Measurements from ENCODE around the gene ELMO1.

ELMO1 gene

DNA sequence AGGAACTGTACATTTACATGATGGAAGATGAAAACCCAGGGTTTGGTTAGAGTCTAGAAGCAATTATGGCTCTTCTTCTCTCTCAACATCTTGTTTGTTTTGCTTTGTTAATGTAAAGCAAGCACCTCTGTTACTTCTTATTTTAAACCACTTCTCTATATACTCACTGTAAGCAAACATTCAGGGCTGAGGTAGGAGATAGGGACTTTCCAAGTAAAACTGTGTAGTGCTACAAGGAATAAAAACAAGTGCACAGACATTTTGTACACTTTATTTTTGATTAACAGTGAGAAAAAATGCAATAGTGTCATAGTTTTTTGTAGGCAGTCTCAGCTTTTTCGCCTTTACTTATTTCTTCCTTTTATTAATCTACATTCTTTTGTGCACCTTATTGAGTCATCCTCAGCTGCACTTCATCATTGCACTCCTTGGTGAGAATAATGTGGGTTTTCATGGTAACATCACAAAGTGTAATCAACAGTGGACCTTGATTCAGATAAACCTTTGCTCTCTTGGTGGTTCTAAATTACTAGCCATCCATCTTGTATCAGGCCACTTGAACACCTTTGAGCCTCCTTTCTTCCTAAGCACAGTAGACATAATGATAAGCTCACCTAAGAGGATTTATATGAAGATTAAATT is 52.9 kb downstream of the ELMO1 start:
- Histone ChIP-seq H3K36me3 (ENCODE audit: insufficient read depth, low read depth, low read length) (no peaks in the 10 kb centered on the region), H3K27ac (ENCODE audit: low read length) (no peak overlapping the region), H3K9ac (ENCODE audit: low read depth, low read length) (no peak overlapping the region), H3K4me3 (ENCODE audit: low read length) (no peak overlapping the region), H3K27me3 (ENCODE audit: insufficient read depth, low read length) (no peaks in the 10 kb centered on the region), H3K4me1 (ENCODE audit: insufficient read depth, low read length) (peaks cover 21% of the 10 kb centered on the region), H3K9me3 (ENCODE audit: insufficient read depth, low read depth, low read length) (no peaks in the 10 kb centered on the region)

DNA sequence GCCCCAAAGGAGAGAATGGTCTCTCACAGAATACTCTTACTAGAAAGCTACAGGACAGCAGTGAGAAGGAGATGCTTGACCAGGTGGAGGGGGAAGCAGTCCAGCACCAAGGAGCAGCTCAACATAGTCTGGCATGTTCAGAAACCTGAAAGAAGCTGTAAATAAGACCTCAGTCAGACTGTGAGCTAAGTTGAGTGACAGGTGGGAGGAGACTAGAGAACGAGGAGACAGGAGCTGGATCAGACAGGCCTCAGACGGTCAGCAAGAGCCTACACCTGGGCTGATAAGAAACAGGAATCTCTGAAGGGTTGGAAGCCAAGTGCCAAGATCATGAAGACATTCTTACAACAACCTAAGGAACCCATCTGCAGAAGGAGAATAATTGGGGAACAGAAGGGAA is 54.5 kb downstream of the ELMO1 start:
- Histone ChIP-seq H3K4me1 (ENCODE audit: insufficient read depth, low read length) (peaks cover 28% of the 10 kb centered on the region), H3K36me3 (ENCODE audit: insufficient read depth, low read depth, low read length) (no peaks in the 10 kb centered on the region), H3K9me3 (ENCODE audit: insufficient read depth, low read depth, low read length) (no peaks in the 10 kb centered on the region), H3K27ac (ENCODE audit: low read length) (no peak overlapping the region), H3K9ac (ENCODE audit: low read depth, low read length) (no peak overlapping the region), H3K4me3 (ENCODE audit: low read length) (no peak overlapping the region), H3K27me3 (ENCODE audit: insufficient read depth, low read length) (no peaks in the 10 kb centered on the region)

DNA sequence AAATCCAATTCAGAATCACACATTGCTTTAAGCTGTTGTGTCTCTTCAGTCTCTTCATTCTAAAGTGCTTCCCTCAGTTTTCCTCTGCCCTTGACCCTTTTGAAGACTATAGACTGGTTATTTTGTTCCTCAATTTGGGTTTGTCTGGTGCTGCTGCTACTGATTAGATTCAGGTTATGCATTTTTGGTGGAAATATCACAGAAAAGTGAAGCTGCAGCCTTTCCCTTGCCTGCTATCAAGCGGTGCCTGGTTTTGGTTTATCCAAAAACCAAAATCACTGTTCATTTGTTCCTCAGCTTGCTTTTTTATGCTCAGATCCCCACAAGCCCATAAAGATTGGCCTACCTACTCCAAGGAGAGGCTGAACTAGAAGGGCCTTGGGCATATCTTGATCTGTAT is 55.2 kb downstream of the ELMO1 start:
- H3K4me3 ChIP-seq (ENCODE audit: low read length), result no peak overlapping the region
- H3K9me3 ChIP-seq (ENCODE audit: insufficient read depth, low read depth, low read length), result no peaks in the 10 kb centered on the region
- no peaks in the 10 kb centered on the region for H3K36me3 ChIP-seq (ENCODE audit: insufficient read depth, low read depth, low read length)
- H3K27ac ChIP-seq (ENCODE audit: low read length), result no peak overlapping the region
- no peak overlapping the region for H3K9ac ChIP-seq (ENCODE audit: low read depth, low read length)
- H3K4me1 ChIP-seq (ENCODE audit: insufficient read depth, low read length), result peaks cover 31% of the 10 kb centered on the region
- no peaks in the 10 kb centered on the region for H3K27me3 ChIP-seq (ENCODE audit: insufficient read depth, low read length)

DNA sequence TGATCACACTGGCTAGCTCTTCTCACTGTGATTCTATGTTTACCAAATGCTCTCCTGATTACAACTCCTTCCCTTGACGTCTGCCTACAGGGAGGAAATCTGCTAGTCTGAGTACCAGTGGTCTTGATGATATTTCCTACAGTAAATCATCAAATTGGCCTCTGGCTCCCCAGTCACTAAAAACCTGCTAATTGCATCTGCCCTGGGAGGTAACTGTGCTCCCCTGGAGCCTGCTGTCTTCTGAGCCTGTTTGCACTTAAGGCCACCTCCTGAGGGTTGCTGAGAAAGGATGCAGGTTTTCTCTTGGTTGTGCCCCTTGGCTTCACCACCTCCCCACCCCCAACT is 56.0 kb downstream of the ELMO1 start:
- H3K27ac ChIP-seq (ENCODE audit: low read length), result no peak overlapping the region
- no peaks in the 10 kb centered on the region for H3K9me3 ChIP-seq (ENCODE audit: insufficient read depth, low read depth, low read length)
- peaks cover 31% of the 10 kb centered on the region for H3K4me1 ChIP-seq (ENCODE audit: insufficient read depth, low read length)
- H3K27me3 ChIP-seq (ENCODE audit: insufficient read depth, low read length), result no peaks in the 10 kb centered on the region
- no peak overlapping the region for H3K9ac ChIP-seq (ENCODE audit: low read depth, low read length)
- H3K36me3 ChIP-seq (ENCODE audit: insufficient read depth, low read depth, low read length), result no peaks in the 10 kb centered on the region
- no peak overlapping the region for H3K4me3 ChIP-seq (ENCODE audit: low read length)

DNA sequence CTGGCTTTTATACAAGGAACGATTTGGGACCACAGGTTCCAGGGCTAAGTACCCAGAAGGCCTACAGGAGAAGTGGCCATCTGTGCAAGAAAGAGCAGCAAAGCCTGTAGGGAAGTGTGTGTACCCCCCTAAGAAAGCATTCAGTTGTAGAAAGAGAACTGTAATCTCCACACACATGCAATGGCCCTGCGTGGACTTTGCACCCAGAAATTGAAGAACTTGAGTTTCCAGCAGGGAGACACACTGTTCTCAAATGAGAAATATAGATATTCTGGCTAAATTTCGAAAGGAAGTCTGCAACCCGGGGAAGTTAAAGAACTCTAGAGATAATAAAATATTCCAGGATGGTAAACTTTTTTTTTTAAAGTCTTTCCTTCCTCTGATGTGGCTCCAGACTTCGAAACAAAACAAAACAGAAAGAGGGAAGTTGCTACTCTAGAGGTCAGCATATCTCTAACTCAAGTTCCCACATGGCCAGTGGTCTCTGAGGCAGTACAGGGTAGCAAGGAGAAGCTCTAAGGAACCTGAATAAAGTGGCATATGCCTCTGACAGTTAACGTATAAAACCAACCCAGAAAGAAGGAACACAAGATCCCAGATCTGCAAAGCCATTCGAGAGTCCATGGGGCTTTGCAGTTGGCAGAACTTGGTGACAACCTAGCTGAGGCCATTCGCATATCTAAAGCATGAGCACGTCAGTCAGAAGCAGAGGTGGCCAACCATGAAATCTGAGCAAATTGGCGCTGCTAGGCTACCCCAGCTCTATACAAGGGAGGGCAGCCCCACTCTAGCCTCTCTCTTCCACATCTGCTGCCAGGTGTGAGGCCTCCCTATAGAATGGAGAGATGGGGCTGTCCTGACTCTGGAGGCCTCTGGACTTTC is 56.6 kb downstream of the ELMO1 start:
- H3K27me3 ChIP-seq (ENCODE audit: insufficient read depth, low read length), result no peaks in the 10 kb centered on the region
- H3K27ac ChIP-seq (ENCODE audit: low read length), result no peak overlapping the region
- no peak overlapping the region for H3K9ac ChIP-seq (ENCODE audit: low read depth, low read length)
- no peaks in the 10 kb centered on the region for H3K9me3 ChIP-seq (ENCODE audit: insufficient read depth, low read depth, low read length)
- no peak overlapping the region for H3K4me3 ChIP-seq (ENCODE audit: low read length)
- peaks cover 31% of the 10 kb centered on the region for H3K4me1 ChIP-seq (ENCODE audit: insufficient read depth, low read length)
- H3K36me3 ChIP-seq (ENCODE audit: insufficient read depth, low read depth, low read length), result no peaks in the 10 kb centered on the region

DNA sequence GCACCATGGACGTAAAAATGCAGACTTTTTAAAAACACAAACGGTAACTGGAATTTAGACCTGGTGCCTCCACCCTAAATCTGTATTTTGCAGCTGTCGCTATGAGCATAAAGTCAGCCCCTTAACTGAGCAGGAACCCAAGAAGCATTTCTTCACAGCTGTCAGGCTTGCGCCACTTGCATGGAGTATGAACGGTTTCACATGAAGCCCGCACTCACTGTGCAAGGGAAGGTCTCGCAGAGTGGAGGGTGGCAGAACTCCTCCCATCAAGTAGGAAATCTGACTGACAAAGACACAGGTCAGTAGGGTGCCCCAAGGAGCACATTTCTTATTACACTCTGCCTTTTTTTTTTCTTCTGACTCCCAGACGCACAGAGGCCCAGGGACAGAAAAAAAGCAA is 58.5 kb downstream of the ELMO1 start:
- Histone ChIP-seq H3K36me3 (ENCODE audit: insufficient read depth, low read depth, low read length) (no peaks in the 10 kb centered on the region), H3K27ac (ENCODE audit: low read length) (no peak overlapping the region), H3K9ac (ENCODE audit: low read depth, low read length) (no peak overlapping the region), H3K4me1 (ENCODE audit: insufficient read depth, low read length) (peaks cover 31% of the 10 kb centered on the region), H3K4me3 (ENCODE audit: low read length) (0 out of 2 replicates have a peak overlapping the region, but pooled peaks have one; percentile 0), H3K27me3 (ENCODE audit: insufficient read depth, low read length) (no peaks in the 10 kb centered on the region), H3K9me3 (ENCODE audit: insufficient read depth, low read depth, low read length) (no peaks in the 10 kb centered on the region)

DNA sequence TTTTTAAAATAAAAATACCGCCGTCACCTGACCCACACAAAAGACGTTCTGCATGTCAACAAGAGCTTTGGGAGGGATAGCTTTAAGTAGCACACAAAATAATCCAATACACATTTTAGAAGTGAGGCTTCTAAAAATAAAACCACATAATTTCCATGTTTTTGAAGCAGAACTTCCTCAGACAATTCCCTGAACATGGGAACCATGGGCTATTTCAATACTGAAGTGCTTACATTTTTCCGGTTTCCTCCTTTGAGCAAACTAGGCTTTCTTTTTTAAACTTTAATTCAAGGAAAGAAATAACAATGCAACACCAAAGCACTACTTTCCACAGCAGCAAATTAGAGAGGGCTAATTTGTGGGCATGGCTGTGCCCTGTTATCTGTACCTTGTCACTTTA is 59.9 kb downstream of the ELMO1 start:
- Histone ChIP-seq H3K4me1 (ENCODE audit: insufficient read depth, low read length) (peaks cover 31% of the 10 kb centered on the region), H3K9ac (ENCODE audit: low read depth, low read length) (no peak overlapping the region), H3K9me3 (ENCODE audit: insufficient read depth, low read depth, low read length) (no peaks in the 10 kb centered on the region), H3K27me3 (ENCODE audit: insufficient read depth, low read length) (no peaks in the 10 kb centered on the region), H3K36me3 (ENCODE audit: insufficient read depth, low read depth, low read length) (no peaks in the 10 kb centered on the region), H3K27ac (ENCODE audit: low read length) (no peak overlapping the region), H3K4me3 (ENCODE audit: low read length) (no peak overlapping the region)

DNA sequence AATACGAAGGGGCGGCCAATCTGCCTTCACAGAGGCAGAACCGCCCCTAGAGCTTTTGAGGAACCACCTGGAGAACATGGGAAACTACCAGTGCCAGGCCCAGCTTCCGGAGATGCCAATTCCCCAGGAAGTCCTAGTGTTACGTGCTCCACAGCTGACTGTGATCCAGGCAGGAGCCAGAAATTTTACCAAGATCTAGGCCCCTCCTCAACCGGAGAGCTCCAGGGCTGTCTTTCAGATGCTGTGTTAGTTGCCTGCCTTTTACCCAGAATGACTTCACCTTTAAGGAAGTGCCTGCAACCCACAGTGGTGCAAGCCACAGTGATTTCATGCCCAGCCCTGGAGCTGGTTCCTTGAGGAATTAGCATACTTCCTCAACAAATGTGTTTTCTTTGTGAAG is 62.9 kb downstream of the ELMO1 start:
- Histone ChIP-seq H3K4me3 (ENCODE audit: low read length) (no peak overlapping the region), H3K27ac (ENCODE audit: low read length) (no peak overlapping the region), H3K4me1 (ENCODE audit: insufficient read depth, low read length) (peaks cover 34% of the 10 kb centered on the region), H3K9me3 (ENCODE audit: insufficient read depth, low read depth, low read length) (no peaks in the 10 kb centered on the region), H3K9ac (ENCODE audit: low read depth, low read length) (no peak overlapping the region), H3K36me3 (ENCODE audit: insufficient read depth, low read depth, low read length) (no peaks in the 10 kb centered on the region), H3K27me3 (ENCODE audit: insufficient read depth, low read length) (no peaks in the 10 kb centered on the region)

DNA sequence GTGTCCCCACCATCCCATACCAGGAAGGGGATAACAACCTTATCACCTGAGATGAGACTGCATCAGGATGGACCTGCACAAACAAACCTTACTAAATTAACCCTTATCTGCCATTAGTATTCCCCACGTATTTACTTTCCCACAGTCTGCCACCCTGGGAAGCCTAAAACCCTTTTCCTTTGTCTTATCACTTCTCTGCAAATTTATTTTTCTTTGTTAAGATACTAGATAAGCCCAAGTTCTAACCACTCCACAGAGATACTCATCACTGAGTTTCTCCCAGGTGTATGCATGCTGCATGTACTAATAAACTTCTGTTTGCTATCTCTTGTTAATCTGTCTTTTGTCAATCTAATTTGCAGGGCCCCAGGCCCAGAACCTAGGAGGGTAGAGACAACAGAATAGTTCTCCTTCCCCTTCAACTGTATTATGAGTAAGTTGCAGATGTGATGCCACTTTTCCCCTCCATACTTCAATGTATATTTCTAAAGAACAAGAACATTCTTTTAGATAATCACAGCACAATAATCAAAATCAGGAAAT is 66.0 kb downstream of the ELMO1 start:
- peaks cover under 1% of the 10 kb centered on the region; the same call in 1 of the 2 replicates for H3K9me3 ChIP-seq (ENCODE audit: insufficient read depth, low read depth, low read length)
- H3K36me3 ChIP-seq (ENCODE audit: insufficient read depth, low read depth, low read length), result no peaks in the 10 kb centered on the region
- H3K4me1 ChIP-seq (ENCODE audit: insufficient read depth, low read length), result peaks cover 17% of the 10 kb centered on the region
- no peak overlapping the region for H3K9ac ChIP-seq (ENCODE audit: low read depth, low read length)
- H3K27ac ChIP-seq (ENCODE audit: low read length), result no peak overlapping the region
- H3K4me3 ChIP-seq (ENCODE audit: low read length), result no peak overlapping the region; the same call in 1 of the 2 replicates
- no peaks in the 10 kb centered on the region for H3K27me3 ChIP-seq (ENCODE audit: insufficient read depth, low read length)

DNA sequence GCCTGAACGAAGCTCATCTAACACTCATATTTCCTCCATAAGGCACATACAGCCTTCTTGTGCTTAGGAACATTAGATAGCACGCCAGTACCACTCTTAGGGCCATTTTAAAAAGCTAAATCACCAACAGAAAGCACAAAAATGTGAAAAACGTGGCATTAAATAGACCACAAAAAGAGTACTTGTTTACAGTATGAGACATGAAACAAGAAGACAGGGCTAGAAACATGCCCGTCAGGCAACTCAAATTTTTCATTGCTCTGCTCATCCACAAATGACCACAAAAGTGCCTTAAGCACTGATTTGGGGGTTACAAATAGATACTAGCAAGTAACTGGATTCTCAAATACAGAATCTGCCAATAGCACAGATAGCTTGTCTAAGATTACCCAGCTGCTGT is 67.8 kb downstream of the ELMO1 start:
- Histone ChIP-seq H3K9me3 (ENCODE audit: insufficient read depth, low read depth, low read length) (peaks cover 18% of the 10 kb centered on the region), H3K9ac (ENCODE audit: low read depth, low read length) (no peak overlapping the region), H3K27ac (ENCODE audit: low read length) (no peak overlapping the region), H3K27me3 (ENCODE audit: insufficient read depth, low read length) (no peaks in the 10 kb centered on the region), H3K4me3 (ENCODE audit: low read length) (no peak overlapping the region), H3K36me3 (ENCODE audit: insufficient read depth, low read depth, low read length) (no peaks in the 10 kb centered on the region), H3K4me1 (ENCODE audit: insufficient read depth, low read length) (peaks cover 17% of the 10 kb centered on the region)

DNA sequence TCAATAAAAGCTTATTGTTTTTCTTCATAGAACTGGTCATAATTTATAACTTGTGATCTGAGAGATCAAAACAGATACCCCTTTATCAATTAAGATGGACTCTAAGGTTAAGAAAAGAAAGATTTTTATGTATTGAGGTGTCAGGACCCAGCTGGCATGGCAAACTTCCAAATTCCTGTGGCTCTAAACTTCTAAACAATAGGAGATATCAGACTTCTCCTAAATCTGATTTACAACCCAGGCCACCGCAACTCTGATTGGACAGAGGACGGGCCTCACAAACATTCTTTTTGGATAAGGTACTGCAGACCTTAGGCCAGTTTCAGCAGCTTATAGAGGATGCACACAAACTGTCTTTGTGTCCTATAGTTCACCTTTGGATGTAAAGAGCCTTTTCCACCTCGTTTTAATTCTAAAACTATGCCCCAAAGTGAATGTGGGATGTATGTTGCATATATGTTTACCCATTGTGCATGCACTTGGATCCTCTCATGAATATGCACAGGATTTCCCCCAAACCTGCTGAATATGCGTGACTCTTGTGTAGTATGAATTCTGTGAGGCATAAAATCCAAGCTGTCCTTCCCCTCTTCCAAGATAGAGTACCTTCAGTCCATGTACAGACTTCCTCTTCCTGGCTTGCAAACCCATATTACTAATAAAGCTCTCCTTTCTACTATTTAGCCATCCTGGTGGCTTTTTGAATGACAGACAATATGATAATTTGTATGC is 69.0 kb downstream of the ELMO1 start:
- no peak overlapping the region for H3K27ac ChIP-seq (ENCODE audit: low read length)
- peaks cover 21% of the 10 kb centered on the region for H3K9me3 ChIP-seq (ENCODE audit: insufficient read depth, low read depth, low read length)
- peaks cover 17% of the 10 kb centered on the region for H3K4me1 ChIP-seq (ENCODE audit: insufficient read depth, low read length)
- H3K9ac ChIP-seq (ENCODE audit: low read depth, low read length), result no peak overlapping the region
- no peaks in the 10 kb centered on the region for H3K27me3 ChIP-seq (ENCODE audit: insufficient read depth, low read length)
- H3K36me3 ChIP-seq (ENCODE audit: insufficient read depth, low read depth, low read length), result no peaks in the 10 kb centered on the region
- H3K4me3 ChIP-seq (ENCODE audit: low read length), result no peak overlapping the region

Measured in iPS-20b (cell line).